GM12892 (cell line): Measurements from ENCODE around the gene HRH1.

Experiments used
- POLR2AphosphoS5 ChIP-seq: IDR thresholded peaks from 2 replicates; pipeline ENCODE4 v1.6.1; 2011; ENCODE audit warnings: low read depth, low read length, control low read depth
- TAF1 ChIP-seq: IDR thresholded peaks from 2 replicates; pipeline ENCODE4 v1.6.1; 2011; ENCODE audit warnings: low read depth, mild to moderate bottlenecking, control low read depth, low read length, borderline replicate concordance

GRCh38 chr3:11307830-11308432 lies 153.6 kb downstream of the HRH1 start:
- TF ChIP-seq TAF1 (no peak), POLR2AphosphoS5 (no peak)
